Endometrium (tissue), 2 donors: ENCODE measurements around the gene RBP5.

ENCODE experiments used
- FAIRE-seq: peaks from 2 replicates; lab custom pipeline; 2012; peaks lifted over from hg19 to GRCh38; lab: Jason Lieb, UNC
- donor health status: control.
- donor health status: control.

RBP5 gene, protein sequence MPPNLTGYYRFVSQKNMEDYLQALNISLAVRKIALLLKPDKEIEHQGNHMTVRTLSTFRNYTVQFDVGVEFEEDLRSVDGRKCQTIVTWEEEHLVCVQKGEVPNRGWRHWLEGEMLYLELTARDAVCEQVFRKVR

DNA sequence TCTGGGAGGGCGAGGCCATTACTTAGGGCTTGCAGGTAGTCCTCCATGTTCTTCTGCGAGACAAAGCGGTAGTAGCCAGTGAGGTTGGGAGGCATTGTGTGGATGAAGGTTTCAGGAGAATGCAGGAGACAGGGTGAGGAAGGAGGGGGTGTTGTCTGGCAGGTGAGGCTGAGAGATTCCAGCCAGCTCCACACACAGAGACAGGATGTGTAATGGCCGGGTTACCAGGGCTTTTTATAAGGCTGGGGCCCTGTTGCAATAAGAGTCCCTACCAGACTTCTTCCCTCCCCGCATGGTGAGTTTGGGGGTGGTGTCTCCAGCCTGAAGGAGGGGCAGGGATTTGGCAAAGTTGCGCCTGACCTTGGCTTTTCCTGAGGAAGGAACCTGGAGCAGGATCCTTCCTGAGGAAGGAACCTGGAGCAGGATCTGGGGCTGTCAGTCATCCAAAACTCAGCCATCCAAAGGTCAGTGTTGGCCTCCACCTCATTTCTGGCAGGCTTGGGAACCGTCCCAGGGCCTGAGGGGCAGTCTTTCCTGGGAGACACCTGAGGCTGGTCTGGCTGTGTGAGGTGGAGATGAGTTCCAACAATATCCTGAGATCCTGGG is at the start of gene RBP5:
TSS of gene RBP5 (minus strand) at position 209 of the 606 bp plus-strand sequence. CDS start at position 95, 114 bp downstream.
- FAIRE-seq: no peak

DNA sequence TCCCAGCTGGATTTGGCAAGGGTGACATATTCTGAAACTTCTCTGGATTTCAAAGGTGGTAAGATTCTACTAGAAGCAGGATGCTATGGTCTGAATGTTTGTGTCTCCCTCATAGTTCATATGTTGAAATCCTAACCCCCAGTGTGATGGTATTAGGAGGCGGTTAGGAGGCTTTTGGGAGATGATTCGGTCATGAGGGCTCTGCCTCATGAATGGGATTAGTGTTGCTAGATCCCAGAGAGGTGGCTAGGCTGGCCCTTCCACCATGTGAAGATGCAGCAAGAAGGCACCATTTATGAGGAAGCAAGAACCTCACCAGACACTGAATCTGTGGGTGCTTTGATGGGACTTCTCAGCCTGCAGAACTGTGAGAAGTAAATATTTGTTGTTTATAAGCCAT is 49.8 kb upstream of the RBP5 start:
- no peak for FAIRE-seq

DNA sequence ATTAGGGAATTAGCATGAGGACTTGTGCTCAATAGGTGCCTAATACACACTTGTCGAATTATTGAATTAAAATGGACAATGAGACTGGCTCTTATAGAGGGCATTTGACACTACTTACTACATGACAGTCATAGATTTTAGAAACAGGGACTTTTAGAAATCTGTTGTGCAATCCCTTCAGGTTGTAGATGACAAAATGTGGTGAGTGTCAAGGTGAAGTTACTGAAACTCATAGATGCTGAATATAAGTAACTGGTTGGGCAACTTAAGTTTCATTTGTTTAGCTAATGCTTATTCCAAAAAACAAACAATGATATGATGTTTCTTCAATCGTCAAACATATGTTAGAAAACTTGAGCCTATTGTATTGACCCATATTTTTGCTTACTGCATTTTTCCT is 47.9 kb upstream of the RBP5 start:
- FAIRE-seq: no peak

DNA sequence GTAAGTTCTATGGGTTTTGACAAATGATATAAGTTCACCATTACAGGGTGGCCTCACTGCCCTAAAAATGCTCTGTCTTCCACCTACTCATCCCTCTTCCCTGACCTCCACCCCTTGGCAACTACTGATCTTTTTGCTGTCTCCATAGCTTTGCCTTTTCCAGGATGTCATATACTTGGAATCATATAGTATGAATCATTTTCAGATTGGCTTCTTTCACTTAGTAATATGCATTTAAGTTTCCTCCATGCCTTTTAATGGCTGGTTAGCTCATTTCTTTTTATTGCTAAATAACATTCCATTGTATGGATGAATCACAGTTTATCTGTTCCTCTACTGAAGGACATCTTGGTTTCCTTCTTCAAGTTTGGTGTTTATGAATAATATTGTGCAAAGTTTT is 46.8 kb upstream of the RBP5 start:
- FAIRE-seq: no peak

DNA sequence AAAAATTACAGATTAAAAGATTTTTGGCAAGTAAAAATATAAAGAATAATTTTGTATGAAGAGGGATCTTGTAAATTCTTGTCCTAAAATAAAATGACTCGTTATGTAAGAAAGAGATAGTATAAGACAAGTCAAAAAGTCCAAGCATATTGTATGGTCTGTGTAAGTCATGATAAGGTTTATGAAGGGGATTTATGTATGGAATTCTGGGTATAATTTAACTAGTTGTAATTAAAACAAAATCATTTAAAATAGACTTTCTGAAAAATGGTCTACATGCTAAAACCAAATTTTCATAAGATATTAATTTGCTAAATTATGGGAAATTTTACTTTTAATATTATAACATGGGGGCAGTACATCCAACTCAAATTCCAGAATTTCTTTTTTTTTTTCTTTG is 43.2 kb upstream of the RBP5 start:
- no peak for FAIRE-seq

DNA sequence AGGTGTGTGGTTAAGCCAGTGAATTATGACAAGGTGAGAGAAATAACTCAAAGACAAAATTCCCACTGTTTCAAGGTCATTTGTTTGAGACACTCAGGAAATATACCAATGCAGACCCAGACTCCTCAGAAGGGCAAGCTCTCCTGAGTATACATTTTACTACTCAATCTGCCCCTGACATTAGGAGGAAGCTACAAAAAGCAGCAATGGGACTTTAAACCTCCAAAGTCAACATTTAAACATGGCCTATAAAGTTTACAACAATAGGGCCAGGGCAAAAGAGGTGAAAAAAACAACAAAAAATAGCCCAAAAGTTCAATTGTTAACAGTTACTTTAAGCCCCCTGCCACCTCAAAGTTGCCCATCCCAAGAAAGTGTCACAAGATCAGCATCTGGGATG is 41.3 kb upstream of the RBP5 start:
- FAIRE-seq: no peak

DNA sequence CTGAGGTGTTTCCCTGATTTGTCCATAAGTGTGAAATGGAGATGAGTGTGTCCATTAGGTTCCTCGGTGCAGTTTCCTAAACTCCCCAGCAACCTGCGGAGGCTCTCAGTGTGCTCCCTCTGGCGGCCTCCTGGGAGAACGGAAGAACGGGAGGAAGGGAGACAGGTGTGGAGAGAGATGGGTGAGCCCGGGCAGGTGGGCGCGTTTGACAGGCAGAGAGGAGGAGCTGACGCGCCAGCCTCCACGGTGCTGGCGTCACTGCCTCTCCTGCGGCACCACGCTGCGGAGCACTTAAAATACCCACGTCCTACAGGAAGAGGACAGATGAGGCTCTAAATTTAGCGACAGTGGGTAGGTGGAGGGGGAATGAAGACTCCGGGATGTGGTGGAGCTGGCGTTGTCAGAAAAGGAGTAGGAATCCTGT is 34.0 kb upstream of the RBP5 start:
- no peak for FAIRE-seq

DNA sequence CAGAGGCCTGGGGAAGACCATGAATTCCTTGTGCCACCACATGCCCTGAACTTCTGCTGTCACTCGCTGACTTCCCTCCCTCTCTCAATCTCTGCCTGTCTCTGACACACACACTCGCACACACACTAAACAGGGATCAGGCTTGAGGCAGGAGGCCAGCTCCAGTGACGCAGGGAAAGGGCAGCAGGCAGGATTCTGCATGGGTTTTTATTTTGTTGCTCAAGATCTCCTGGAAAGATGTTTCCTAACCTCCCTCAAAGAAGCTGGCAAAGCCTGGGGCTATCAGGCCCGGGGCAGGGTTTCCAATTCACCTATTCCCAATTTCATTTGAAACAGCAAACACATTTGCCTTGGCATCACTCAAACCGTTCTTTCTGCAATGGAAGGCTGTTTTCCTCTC is 33.1 kb upstream of the RBP5 start:
- no peak for FAIRE-seq

DNA sequence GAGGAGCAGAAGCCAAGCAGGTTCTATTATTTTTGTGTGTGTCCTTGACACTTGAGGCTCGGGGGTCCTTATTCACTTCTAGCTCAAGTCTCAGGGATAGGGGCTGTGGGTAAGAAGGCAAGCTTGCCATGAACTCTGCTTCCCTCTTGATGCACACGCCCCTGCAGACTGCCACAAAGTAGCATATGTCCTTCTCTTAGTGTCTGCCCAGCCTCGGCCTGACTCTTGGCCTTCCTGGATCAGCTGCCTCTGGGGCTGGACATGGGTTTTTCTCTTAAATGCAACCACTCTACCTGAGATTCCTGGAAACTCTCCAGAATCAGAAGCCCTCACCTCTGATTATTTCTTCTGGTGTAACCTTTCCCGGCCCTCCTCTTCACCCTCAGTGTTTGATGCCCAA is 32.6 kb upstream of the RBP5 start:
- no peak for FAIRE-seq

DNA sequence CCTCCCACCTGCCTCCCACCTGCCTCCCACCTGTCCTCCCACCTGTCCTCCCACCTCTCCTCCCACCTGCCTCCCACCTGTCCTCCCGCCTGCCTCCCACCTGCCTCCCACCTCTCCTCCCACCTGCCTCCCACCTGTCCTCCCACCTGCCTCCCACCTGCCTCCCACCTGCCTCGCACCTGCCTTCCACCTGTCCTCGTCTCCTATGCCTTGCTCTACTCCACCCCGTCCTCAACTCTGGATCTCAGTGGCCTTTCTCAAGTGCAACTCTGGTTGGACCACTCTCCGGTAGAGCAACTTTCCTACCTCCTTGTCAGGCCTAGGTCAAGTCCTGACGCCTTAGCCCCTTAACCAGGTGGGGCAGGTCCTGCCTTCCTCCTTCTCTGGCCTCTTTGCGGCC is 31.5 kb upstream of the RBP5 start:
- no peak for FAIRE-seq

DNA sequence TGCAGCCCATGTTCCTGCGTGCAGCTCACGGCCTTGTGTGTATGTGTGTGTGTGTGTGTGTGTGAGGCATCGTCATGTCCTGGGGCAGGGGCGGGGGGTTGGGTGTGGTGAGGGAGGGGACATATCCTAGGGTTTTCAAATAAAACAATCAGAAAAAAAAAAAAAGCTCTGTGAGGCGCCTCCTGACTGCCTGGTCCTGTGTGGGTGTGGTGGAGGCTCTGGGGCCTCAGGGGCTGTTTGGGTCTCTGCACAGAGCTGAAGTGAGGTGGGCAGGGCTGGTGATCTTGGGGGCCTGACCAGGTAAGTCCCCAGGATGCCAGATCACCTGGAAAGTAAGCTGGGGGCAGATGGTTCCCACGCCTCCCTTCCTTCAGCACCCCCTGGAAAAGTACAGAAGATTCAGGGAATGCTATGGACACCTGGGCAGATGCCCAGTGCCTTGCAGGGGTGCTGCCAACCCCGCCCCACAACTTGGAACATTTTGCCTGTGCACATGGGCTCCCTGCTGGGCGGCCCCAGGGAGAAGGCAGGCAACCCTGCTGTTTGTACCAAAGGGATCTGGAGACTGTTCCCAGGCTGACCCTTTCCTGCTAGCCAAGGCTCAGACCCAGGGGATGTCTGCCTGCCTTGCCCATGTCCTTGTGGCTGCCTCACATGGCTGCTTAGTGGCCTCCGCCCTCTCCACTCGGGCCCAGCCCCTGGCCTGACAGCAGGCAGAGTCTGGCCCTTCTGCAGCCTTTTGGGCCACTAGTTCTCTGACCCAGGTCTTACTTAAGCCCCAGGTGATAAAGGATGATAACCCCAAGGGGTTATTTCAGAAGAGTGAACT is 30.3 kb upstream of the RBP5 start:
- no peak for FAIRE-seq

DNA sequence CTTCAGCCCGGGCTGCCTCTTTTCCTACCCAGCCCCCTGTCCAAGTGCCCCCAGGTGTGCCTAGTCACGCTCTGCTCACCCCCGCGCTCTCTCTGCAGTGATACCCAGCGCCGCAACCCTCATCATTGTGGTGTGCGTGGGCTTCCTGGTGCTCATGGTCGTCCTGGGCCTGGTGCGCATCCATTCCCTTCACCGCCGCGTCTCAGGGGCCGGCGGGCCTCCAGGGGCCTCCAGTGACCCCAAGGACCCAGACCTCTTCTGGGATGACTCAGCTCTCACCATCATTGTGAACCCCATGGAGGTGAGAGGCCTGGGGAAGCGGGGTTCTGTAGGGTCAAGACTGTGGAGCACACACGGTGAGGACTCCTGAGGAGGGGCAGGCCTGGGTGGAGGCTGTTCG is 28.7 kb upstream of the RBP5 start:
- no peak for FAIRE-seq

DNA sequence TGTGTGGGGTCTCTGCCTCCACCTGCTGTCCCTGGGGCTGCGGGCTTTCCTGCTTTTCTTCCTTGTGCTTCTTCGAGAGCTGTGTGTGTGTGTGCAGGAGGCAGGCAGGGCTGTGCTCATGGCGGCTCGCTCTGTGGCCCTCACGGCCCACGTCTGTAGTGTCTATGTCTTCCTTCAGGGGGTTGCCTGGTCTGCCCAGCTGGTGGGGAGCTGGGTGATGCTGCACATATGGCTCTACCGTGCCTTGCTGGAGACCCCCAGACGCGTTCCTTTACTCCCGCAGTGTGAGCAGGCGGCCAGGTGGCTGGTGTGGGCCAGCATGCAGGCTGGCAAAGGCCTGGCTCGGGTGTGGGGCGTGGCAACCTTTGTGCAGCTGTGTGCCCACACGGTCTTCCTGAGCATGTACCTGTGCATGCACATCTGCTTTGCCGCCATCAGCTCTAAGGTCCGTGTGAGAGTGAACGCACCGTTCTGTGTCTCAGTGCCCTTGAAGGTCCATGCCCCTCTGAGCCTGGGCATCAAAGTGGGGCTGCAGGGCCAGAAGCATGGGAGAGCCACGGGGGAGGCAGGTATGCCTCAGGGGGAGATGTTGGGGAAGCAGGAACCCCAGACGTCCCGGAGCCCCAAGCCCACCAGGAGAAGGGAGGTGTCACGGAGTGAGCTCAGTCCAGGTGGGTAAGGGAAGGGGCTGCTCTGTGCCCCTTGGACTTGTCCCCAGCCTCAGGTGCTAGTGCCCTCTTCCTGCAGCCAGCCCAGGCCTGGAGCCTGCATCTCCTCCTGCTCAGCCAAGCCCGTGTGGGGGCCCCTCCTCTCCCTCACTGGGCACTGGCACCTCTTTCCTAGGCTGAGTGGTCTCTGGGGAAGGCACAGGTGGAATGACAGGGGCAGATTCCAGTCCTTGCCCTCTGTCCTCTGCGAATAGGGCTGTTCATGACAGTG is 27.8 kb upstream of the RBP5 start:
- FAIRE-seq: no peak

DNA sequence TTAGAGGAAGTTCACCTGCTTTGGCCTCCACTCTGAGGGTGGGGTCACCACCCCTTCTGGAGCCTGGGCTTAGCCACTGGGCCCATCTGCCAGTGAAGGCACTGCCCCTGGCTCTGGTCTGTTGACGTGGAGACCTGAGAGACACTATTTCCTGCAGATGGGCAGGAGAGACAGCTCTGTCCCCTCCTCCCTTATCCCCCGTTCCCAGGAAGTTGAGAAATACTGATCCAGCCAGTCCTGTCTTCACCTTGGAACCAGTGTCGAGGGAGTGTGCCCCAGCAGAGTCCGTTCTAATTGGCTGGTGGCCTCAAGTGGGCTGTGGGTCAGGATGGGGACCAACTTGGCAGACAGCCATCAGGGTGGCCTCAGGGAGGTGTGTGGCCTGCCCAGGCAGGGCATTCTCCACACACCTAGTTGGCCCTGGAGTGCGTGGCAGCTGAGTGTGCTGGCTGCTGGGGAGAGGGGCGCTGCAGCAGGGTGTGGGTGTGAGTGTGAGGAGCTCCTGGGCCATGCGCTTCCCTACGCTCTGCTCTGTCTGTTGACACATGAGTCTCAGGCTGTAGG is 26.9 kb upstream of the RBP5 start:
- no peak for FAIRE-seq

DNA sequence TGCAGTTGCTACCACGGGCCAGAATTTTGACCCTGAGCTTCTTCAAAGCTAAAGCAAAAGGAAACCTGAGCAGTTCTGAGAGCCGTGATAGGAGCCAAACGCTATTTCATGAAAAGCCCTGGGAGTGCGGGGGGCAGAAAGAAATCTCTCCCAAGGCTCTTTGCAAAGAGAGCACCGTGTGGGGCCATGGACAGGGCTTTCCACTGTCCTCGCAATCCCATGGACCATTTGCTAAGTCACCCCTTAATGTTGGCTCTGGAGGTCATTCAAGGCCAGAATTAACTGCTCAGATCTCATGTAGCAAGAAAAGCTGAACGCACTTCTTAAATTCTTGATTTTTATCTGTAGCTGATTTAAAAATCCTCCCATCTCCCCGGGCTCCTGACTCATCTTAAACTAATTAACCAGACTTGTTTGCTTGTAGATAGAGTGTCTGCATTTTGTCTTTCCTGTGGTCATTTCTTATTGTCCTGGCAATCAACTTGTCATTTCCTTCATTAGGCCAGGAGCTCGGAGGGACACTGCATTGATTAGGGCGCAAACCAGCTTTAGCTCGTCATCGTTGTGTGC is 26.3 kb upstream of the RBP5 start:
- peak; percentile 59 for FAIRE-seq

DNA sequence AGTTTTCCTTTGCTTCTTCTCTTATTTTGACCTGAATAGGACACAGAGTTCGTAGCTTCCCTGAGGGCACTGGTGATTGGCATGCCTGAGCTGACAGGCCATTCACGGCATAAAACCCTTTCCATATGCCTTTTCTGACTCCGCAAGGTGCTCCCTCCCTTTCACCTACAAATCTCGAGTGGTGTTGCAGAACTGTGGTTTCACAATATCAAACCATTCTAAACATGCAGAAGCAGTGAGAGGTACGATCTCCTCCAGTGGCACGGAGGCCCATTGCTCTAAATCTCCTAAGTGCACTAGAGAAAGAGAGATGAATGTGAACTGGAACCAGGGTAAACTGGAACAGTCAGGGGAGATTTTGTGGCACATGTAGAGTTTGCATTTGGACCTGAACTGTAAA is 25.4 kb upstream of the RBP5 start:
- no peak for FAIRE-seq

DNA sequence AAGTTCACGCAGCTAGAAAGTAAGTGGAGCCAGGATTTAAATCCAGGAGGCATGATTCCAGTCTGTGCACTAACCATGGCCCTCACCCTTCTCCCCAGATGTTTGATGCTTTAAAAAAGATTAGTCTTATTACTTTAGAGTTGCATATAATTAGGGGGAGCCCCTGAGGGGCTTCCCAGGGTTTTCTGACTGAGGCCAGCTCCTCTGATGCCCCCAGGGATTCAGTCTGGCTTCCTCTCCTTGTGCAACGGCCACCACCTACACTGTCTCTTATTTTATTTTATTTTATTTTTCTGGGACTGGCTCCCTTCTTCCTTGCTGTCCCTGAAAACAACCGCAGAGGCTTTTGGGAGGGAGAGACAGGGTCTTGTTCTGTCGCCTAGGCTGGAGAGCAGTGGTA is 24.1 kb upstream of the RBP5 start:
- no peak for FAIRE-seq

DNA sequence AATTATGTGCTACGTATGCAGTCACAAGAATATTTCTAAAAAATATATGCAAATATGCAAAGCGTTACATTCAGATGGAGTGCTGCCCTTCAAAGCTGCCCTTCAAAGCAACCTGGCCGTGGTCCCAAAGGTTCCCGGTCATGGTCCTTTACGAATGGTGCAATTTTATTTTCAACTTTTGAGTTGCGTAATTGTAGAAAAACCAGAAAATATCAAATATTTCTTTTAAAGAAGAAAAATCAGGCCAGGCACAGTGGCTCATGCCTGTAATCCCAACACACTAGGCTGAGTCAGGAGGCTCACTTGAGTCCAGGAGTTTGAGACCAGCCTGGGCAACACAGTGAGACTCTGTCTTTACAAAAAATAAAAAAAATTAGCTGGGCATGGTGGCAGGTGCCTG is 22.8 kb upstream of the RBP5 start:
- FAIRE-seq: no peak

DNA sequence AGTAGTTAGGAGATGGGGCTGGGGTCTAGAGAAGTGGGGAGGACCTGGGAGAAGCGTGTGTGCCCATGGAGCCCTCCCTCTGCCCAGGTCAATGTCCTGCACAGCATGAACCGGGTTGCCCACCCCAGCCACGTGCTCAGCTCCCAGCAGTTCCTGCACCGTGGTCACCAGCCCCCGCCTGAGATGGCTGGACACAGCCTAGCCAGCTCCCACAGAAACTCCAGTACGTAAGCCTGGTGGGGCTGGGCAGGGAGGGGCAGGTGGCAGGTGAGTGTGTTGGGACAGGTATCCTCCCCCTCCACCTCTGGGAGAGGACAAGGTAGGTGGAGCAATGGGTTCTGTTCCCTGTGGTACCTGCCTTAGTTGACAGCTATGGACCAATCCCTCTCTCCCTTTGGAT is 22.2 kb upstream of the RBP5 start:
- no peak for FAIRE-seq

DNA sequence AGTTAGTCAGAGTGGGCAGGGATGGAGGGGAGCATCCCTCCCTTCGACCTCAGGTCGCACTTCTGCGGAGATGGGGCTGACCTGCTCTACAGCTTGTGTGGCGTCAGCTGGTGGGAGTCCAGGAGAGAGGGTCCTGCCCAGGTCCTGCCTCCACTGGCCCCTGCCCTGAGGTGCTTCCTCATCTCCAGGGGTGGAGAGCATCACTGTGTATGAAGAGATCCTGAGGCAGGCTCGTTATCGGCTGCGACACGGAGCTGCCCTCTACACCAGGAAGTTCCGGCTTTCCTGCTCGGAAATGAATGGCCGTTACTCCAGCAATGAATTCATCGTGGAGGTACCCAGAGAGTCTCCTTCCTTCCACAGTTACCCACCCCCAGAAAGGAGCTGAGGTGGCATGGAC is 21.7 kb upstream of the RBP5 start:
- FAIRE-seq: no peak

DNA sequence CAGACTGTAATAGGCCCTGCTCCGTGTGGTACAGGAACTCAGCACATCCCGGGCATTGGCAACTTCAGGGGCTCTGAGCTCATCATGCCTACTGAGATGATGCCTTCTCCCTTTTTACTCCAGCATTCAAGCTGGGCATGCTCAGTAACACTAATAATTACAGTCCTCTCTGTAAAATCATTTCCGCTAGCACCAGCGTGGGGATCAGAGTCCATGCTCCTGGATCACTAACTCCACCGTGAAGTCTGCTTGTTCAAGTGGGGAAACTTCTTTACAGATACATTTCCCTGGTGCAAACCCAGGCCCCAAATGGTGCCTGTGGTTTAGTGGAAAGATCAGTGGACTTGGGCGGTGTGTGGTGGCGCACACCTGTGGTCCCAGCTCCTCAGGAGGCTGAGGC is 18.2 kb upstream of the RBP5 start:
- no peak for FAIRE-seq

DNA sequence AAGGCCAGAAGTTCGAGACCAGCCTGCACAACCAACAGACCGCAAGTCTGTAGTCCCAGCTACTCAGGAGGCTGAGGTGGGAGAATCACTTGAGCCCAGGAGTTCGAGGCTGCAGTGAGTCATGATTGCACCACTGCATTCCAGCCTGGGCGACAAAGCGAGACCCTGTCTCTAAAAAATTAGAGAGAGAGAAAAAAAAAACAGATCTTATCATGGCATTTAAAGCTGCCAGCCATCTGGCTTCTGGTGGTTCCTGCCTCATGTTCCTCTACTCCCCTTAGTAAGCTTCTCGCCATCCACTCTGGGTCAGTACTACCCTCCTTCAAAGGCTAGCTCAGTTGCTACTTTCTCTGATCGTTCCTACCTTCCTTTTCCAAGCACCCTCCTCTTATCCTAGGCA is 17.5 kb upstream of the RBP5 start:
- FAIRE-seq: no peak
